MM.1S (cell line): Measurements from ENCODE around the gene MGAT5.

Source experiments
- DNase-seq: peaks from one replicate; pipeline ENCODE4 v3.0.0-alpha.2; 2015
- H2AFZ ChIP-seq: fragments of 300-600 bp; sonication (generic); 2 replicates; pipeline ENCODE4 v1.6.0; 2016; ENCODE audit warnings: antibody characterized with exemption, low read length
- H3F3A ChIP-seq: fragments of 300-600 bp; sonication (generic); 2 replicates; pipeline ENCODE4 v1.6.1; 2016; ENCODE audit warnings: mild to moderate bottlenecking, antibody characterized with exemption, low read length, moderate library complexity, mixed read lengths; ENCODE audit not compliant: insufficient read depth
- H3K27ac ChIP-seq: fragments of 300-600 bp; sonication (generic); 2 replicates; pipeline ENCODE4 v1.5.1; 2016; ENCODE audit warnings: mild to moderate bottlenecking, low read length
- H3K27me3 ChIP-seq: fragments of 300-600 bp; sonication (generic); replicated peaks from 2 replicates; pipeline ENCODE4 v1.6.0; 2016; ENCODE audit warnings: low read length; ENCODE audit not compliant: insufficient read depth
- H3K36me3 ChIP-seq: fragments of 300-600 bp; sonication (generic); replicated peaks from 2 replicates; pipeline ENCODE4 v1.6.1; 2016; ENCODE audit warnings: mild to moderate bottlenecking, low read length, mixed read lengths; ENCODE audit not compliant: insufficient read depth
- H3K4me1 ChIP-seq: fragments of 300-600 bp; sonication (generic); 2 replicates; pipeline ENCODE4 v1.6.1; 2016; ENCODE audit warnings: low read length, mixed read lengths
- H3K4me2 ChIP-seq: fragments of 300-600 bp; sonication (generic); 2 replicates; pipeline ENCODE4 v1.6.0; 2016; ENCODE audit warnings: low read depth, low read length
- H3K4me3 ChIP-seq: fragments of 300-600 bp; sonication (generic); 2 replicates; pipeline ENCODE4 v1.5.1; 2016; ENCODE audit warnings: low read length, mixed read lengths
- H3K79me2 ChIP-seq: fragments of 300-600 bp; sonication (generic); 2 replicates; pipeline ENCODE4 v1.6.1; 2016; ENCODE audit warnings: mixed run types, low read length, mixed read lengths
- H3K9ac ChIP-seq: fragments of 300-600 bp; sonication (generic); 2 replicates; pipeline ENCODE4 v1.6.1; 2016; ENCODE audit warnings: low read length, mixed read lengths
- H3K9me2 ChIP-seq: fragments of 300-600 bp; sonication (generic); replicated peaks from 2 replicates; pipeline ENCODE4 v1.6.1; 2016; ENCODE audit warnings: mild to moderate bottlenecking, low read length, mixed read lengths; ENCODE audit not compliant: insufficient read depth
- H3K9me3 ChIP-seq: fragments of 300-600 bp; sonication (generic); replicated peaks from 2 replicates; pipeline ENCODE4 v1.6.1; 2016; ENCODE audit warnings: mild to moderate bottlenecking, low read length, mixed read lengths; ENCODE audit not compliant: insufficient read depth
- H4K20me1 ChIP-seq: fragments of 300-600 bp; sonication (generic); 2 replicates; pipeline ENCODE4 v1.6.1; 2016; ENCODE audit warnings: mild to moderate bottlenecking, low read length, moderate library complexity, mixed read lengths; ENCODE audit not compliant: insufficient read depth
- EZH2 ChIP-seq: fragments of 300-600 bp; sonication (generic); optimal IDR thresholded peaks from 2 replicates; pipeline ENCODE3; 2017; ENCODE audit warnings: low read depth, mild to moderate bottlenecking, antibody characterized with exemption, low read length, mixed read lengths
- EZH2phosphoT487 ChIP-seq: fragments of 300-600 bp; sonication (generic); IDR thresholded peaks from 2 replicates; pipeline ENCODE4 v1.6.1; 2018; ENCODE audit warnings: antibody characterized with exemption, low read length
- TF ChIP-seq, protein P1 (sequence below): fragments of 300-600 bp; sonication (generic); IDR thresholded peaks from 2 replicates; pipeline ENCODE4 v1.5.1; 2016; ENCODE audit warnings: antibody characterized with exemption, low read length, mixed read lengths

MGAT5 gene

DNA sequence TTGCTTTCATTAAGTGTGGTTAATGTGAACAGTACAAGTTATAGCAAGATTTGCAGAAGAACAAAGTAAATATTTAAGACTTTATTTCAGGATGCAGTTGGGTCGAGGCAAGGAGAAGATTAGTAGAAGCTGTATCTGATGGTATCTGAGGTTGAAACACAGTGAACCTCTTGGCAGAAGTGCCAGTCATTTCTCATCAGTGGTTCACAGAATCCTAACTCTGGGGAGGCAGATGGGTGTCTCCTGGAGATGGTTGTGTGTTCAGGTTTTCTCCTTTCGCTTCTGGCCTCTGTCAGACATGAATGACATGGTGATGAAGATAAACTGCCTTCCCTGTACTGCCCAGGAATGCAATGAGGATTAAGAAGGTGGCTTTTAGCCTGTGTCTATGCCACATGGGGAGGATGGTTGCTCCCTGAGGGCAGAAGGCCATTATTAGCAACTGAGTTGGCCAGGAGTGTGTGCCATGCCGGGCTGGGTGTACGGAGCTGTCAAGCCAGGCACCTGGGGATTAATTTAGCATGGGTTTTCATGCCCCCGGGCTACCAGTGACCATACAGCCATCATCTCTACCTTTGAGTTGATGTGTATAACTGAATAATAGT lies 28.0 kb downstream of the MGAT5 start:
- peaks cover 77% of the 10 kb centered on the region for H3K79me2 ChIP-seq
- H3K9ac ChIP-seq, result peak overlapping the region; percentile 8; the same call in 1 of the 2 replicates
- H4K20me1 ChIP-seq, result peaks cover 22% of the 10 kb centered on the region
- H3K4me3 ChIP-seq, result peak overlapping the region; percentile 11; the same call in 1 of the 2 replicates
- no peaks in the 10 kb centered on the region for H3K36me3 ChIP-seq
- H3K27me3 ChIP-seq, result no peaks in the 10 kb centered on the region
- H3F3A ChIP-seq, result peaks cover 31% of the 10 kb centered on the region
- no peak for DNase-seq
- H3K4me2 ChIP-seq, result peak overlapping the region; percentile 79
- no peak overlapping the region for H2AFZ ChIP-seq
- TF ChIP-seq EZH2phosphoT487 (no peak), EZH2 (no peak)
- TF ChIP-seq, protein P1, sequence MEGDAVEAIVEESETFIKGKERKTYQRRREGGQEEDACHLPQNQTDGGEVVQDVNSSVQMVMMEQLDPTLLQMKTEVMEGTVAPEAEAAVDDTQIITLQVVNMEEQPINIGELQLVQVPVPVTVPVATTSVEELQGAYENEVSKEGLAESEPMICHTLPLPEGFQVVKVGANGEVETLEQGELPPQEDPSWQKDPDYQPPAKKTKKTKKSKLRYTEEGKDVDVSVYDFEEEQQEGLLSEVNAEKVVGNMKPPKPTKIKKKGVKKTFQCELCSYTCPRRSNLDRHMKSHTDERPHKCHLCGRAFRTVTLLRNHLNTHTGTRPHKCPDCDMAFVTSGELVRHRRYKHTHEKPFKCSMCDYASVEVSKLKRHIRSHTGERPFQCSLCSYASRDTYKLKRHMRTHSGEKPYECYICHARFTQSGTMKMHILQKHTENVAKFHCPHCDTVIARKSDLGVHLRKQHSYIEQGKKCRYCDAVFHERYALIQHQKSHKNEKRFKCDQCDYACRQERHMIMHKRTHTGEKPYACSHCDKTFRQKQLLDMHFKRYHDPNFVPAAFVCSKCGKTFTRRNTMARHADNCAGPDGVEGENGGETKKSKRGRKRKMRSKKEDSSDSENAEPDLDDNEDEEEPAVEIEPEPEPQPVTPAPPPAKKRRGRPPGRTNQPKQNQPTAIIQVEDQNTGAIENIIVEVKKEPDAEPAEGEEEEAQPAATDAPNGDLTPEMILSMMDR, result no peak
- H3K27ac ChIP-seq, result peak overlapping the region; percentile 59; the same call in 1 of the 2 replicates
- H3K9me3 ChIP-seq, result no peaks in the 10 kb centered on the region
- H3K9me2 ChIP-seq, result no peaks in the 10 kb centered on the region
- H3K4me1 ChIP-seq, result peaks cover 50% of the 10 kb centered on the region

DNA sequence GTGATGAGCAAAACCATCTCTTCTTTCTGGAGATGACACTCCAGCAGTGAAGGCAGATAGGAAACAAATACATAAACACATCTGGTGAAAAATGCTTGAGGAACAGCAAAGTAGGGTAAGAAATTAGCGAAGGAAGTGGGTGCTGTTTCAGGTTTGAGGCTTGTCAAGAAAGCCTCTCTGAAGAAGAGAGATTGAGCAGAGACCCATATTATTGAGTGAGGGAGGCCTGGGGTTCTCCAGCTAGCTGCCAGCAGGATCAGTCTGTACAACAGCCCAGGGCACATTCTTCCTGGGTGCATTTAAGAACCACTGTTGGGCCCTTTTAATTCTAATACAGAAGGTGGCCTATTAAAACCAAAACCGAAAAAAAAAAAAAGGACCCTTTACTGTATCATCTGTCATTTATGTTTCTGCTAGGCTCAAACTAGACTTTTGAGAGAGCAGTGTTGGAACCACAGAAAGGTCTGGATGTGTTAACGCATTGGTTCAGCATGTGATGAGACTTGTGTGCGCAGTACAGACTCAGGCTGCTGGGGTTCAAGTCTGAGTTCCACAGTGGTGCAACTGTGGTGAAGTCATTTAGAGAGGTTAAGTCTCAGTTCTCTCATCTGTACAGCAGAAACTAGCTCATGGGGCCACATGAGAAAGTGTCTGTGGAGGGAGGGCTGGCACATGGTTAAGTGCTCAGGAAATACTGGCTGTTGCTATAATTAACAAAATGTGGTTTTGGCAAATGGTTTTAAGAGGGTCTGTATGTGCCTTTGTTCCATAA lies 28.9 kb downstream of the MGAT5 start:
- H3K4me3 ChIP-seq, result peak overlapping the region; percentile 11; the same call in 1 of the 2 replicates
- peak; percentile 85 for DNase-seq
- H2AFZ ChIP-seq, result no peak overlapping the region
- H3K36me3 ChIP-seq, result no peaks in the 10 kb centered on the region
- peaks cover 57% of the 10 kb centered on the region for H3K4me1 ChIP-seq
- H3K9ac ChIP-seq, result peak overlapping the region; percentile 8; the same call in 1 of the 2 replicates
- H3F3A ChIP-seq, result peaks cover 31% of the 10 kb centered on the region
- H3K27me3 ChIP-seq, result no peaks in the 10 kb centered on the region
- H4K20me1 ChIP-seq, result peaks cover 29% of the 10 kb centered on the region
- peak overlapping the region; percentile 59 for H3K27ac ChIP-seq
- no peaks in the 10 kb centered on the region for H3K9me3 ChIP-seq
- no peak for TF ChIP-seq EZH2
- TF ChIP-seq, protein P1, result no peak
- peak overlapping the region; percentile 79 for H3K4me2 ChIP-seq
- peaks cover 78% of the 10 kb centered on the region for H3K79me2 ChIP-seq
- no peaks in the 10 kb centered on the region for H3K9me2 ChIP-seq

DNA sequence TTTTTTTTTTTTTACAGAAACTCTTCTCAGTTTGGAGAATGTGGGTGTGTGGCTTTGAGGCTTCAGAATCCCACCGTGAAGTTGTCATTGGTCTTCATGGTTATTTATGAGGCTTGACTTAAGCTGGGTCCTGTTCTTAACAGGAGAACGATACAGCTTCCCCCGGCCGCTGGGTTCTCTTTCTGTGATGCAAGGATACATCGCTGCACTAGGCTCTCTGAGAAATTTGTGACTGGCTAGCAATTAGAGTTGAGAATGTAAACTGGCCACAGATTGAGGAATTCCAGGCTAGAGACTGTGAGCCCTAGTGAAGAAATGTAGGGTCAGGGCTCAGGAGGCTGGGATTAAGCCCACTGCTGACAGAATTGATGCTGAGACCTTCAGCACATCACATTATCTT lies 29.8 kb downstream of the MGAT5 start:
- Histone ChIP-seq H3K36me3 (no peaks in the 10 kb centered on the region), H3K4me2 (peak overlapping the region; percentile 79), H2AFZ (no peak overlapping the region), H3F3A (peaks cover 31% of the 10 kb centered on the region), H3K27me3 (no peaks in the 10 kb centered on the region), H3K4me3 (no peak overlapping the region), H3K27ac (no peak overlapping the region; the same call in 1 of the 2 replicates), H3K9me3 (no peaks in the 10 kb centered on the region), H4K20me1 (peaks cover 27% of the 10 kb centered on the region), H3K9ac (no peak overlapping the region), H3K4me1 (peaks cover 58% of the 10 kb centered on the region), H3K9me2 (no peaks in the 10 kb centered on the region), H3K79me2 (peaks cover 86% of the 10 kb centered on the region)
- DNase-seq, result no peak
- TF ChIP-seq, protein P1, result no peak
- no peak for TF ChIP-seq EZH2
- TF ChIP-seq EZH2phosphoT487, result no peak
